KMS-11 (cell line): ENCODE data around the gene LRRC7.
"Not testable (repeated sequence)": the region's sequence is repeated elsewhere in the genome, so short reads cannot be mapped to it uniquely, and the experiment has no call there.

Experiments used
- H2AFZ ChIP-seq: fragments of 200-600 bp; sonication (generic); 2 replicates; pipeline ENCODE4 v1.6.1; 2016; ENCODE audit warnings: antibody characterized with exemption, mixed run types, low read depth
- H3K27ac ChIP-seq: fragments of 200-600 bp; sonication (generic); 2 replicates; pipeline ENCODE4 v1.6.1; 2016; ENCODE audit warnings: mild to moderate bottlenecking, mixed run types
- H3K27me3 ChIP-seq: fragments of 200-600 bp; sonication (generic); 2 replicates; pipeline ENCODE4 v1.6.1; 2017; ENCODE audit warnings: mild to moderate bottlenecking, low read depth, mixed run types, moderate library complexity; ENCODE audit not compliant: insufficient read depth
- H3K36me3 ChIP-seq: fragments of 200-600 bp; sonication (generic); 2 replicates; pipeline ENCODE4 v1.6.1; 2017; ENCODE audit warnings: mild to moderate bottlenecking, mixed run types; ENCODE audit not compliant: insufficient read depth
- H3K4me1 ChIP-seq: fragments of 200-600 bp; sonication (generic); 2 replicates; pipeline ENCODE4 v1.6.1; 2016; ENCODE audit warnings: mild to moderate bottlenecking, low read depth, mixed run types; ENCODE audit not compliant: poor library complexity, severe bottlenecking
- H3K4me2 ChIP-seq: fragments of 200-600 bp; sonication (generic); 2 replicates; pipeline ENCODE4 v1.7.0; 2016; ENCODE audit warnings: mild to moderate bottlenecking, mixed run types
- H3K4me3 ChIP-seq: fragments of 200-600 bp; sonication (generic); IDR thresholded peaks from 2 replicates; pipeline ENCODE4 v1.6.1; 2017; ENCODE audit warnings: low read depth, low read length, mixed read lengths; ENCODE audit not compliant: insufficient read depth
- H3K79me2 ChIP-seq: fragments of 200-600 bp; sonication (generic); 2 replicates; pipeline ENCODE4 v1.6.1; 2016; ENCODE audit warnings: low read depth, mixed run types; ENCODE audit not compliant: insufficient read depth
- H3K9ac ChIP-seq: fragments of 200-600 bp; sonication (generic); 2 replicates; pipeline ENCODE4 v1.6.1; 2016; ENCODE audit warnings: mild to moderate bottlenecking, mixed run types
- H4K20me1 ChIP-seq: fragments of 200-600 bp; sonication (generic); 2 replicates; pipeline ENCODE4 v1.6.1; 2016; ENCODE audit warnings: mild to moderate bottlenecking, mixed run types; ENCODE audit not compliant: insufficient read depth
- CTCF ChIP-seq: fragments of 200-600 bp; sonication (generic); conservative IDR thresholded peaks from 2 replicates; pipeline ENCODE4 v1.6.1; 2017; ENCODE audit warnings: low read depth, mild to moderate bottlenecking, antibody characterized with exemption, low read length, moderate library complexity, mixed read lengths

Gene LRRC7

GRCh38 chr1:69871412-69871811, 303.7 kb downstream of the LRRC7 start:
- no peak overlapping the region for H2AFZ ChIP-seq
- no peaks in the 10 kb centered on the region for H3K4me1 ChIP-seq
- H3K4me3 ChIP-seq: no peak overlapping the region
- TF ChIP-seq CTCF: no peak
- no peak overlapping the region for H3K27ac ChIP-seq
- H3K4me2 ChIP-seq: no peak overlapping the region
- H3K79me2 ChIP-seq: no peaks in the 10 kb centered on the region
- no peaks in the 10 kb centered on the region for H3K27me3 ChIP-seq
- no peak overlapping the region for H3K9ac ChIP-seq
- H3K36me3 ChIP-seq: no peaks in the 10 kb centered on the region
- no peaks in the 10 kb centered on the region for H4K20me1 ChIP-seq

- Histone ChIP-seq H3K4me3 (no peak overlapping the region), H2AFZ (no peak overlapping the region), H3K27me3 (no peaks in the 10 kb centered on the region), H3K36me3 (no peaks in the 10 kb centered on the region), H3K27ac (no peak overlapping the region), H3K4me1 (no peaks in the 10 kb centered on the region), H4K20me1 (no peaks in the 10 kb centered on the region), H3K9ac (no peak overlapping the region), H3K79me2 (no peaks in the 10 kb centered on the region), H3K4me2 (no peak overlapping the region)
- no peak for TF ChIP-seq CTCF
Measured at GRCh38 chr1:69878338-69878737, 310.6 kb downstream of the LRRC7 start.

GRCh38 chr1:69888016-69888415, 320.3 kb downstream of the LRRC7 start:
- H2AFZ ChIP-seq, H3K4me3 ChIP-seq, H3K79me2 ChIP-seq, H3K9ac ChIP-seq, H3K27ac ChIP-seq, H4K20me1 ChIP-seq, H3K4me1 ChIP-seq, H3K36me3 ChIP-seq, H3K4me2 ChIP-seq, H3K27me3 ChIP-seq: not testable (repeated sequence)

- Histone ChIP-seq H2AFZ (no peak overlapping the region), H3K4me2 (no peak overlapping the region), H3K79me2 (no peaks in the 10 kb centered on the region), H3K27ac (no peak overlapping the region), H3K27me3 (no peaks in the 10 kb centered on the region), H3K4me3 (no peak overlapping the region), H3K9ac (no peak overlapping the region), H4K20me1 (no peaks in the 10 kb centered on the region), H3K4me1 (no peaks in the 10 kb centered on the region), H3K36me3 (no peaks in the 10 kb centered on the region)
- no peak for TF ChIP-seq CTCF
Measured at GRCh38 chr1:69888657-69889056, 320.9 kb downstream of the LRRC7 start.

GRCh38 chr1:69898403-69898947, 330.8 kb downstream of the LRRC7 start:
- Histone ChIP-seq H3K4me3 (no peak overlapping the region), H3K4me2 (no peak overlapping the region), H3K79me2 (no peaks in the 10 kb centered on the region), H3K36me3 (no peaks in the 10 kb centered on the region), H3K27me3 (no peaks in the 10 kb centered on the region), H3K9ac (no peak overlapping the region), H3K27ac (no peak overlapping the region), H4K20me1 (no peaks in the 10 kb centered on the region), H3K4me1 (no peaks in the 10 kb centered on the region), H2AFZ (no peak overlapping the region)
- no peak for TF ChIP-seq CTCF
